GM23248 (cell line): ENCODE data around the gene VWA5B1. TPM values are rescaled to one million over a fixed set of nuclear protein-coding genes. Genes with fewer than 3 reads are reported as not detected.
A peak's percentile ranks its signal among the peaks of the same experiment; 100 is the strongest.

Experiments
- DNase-seq: peaks from one replicate; pipeline ENCODE4 v3.0.0-alpha.2; 2015
- H2AFZ ChIP-seq: fragments of 200-600 bp; sonication (generic); 2 replicates; pipeline ENCODE4 v1.6.1; 2016; ENCODE audit warnings: antibody characterized with exemption
- H3F3A ChIP-seq: fragments of 200-600 bp; sonication (generic); 2 replicates; pipeline ENCODE4 v1.6.1; 2016; ENCODE audit warnings: mild to moderate bottlenecking, antibody characterized with exemption, mixed run types; ENCODE audit not compliant: insufficient read depth
- H3K27ac ChIP-seq: fragments of 200-600 bp; sonication (generic); 2 replicates; pipeline ENCODE4 v1.5.1; 2016; ENCODE audit warnings: mild to moderate bottlenecking
- H3K27me3 ChIP-seq: fragments of 200-600 bp; sonication (generic); replicated peaks from 2 replicates; pipeline ENCODE4 v1.6.1; 2016; ENCODE audit warnings: mild to moderate bottlenecking; ENCODE audit not compliant: insufficient read depth
- H3K36me3 ChIP-seq: fragments of 200-600 bp; sonication (generic); 2 replicates; pipeline ENCODE4 v1.6.1; 2016; ENCODE audit warnings: low read depth, mild to moderate bottlenecking
- H3K4me1 ChIP-seq: fragments of 200-600 bp; sonication (generic); 2 replicates; pipeline ENCODE4 v1.6.1; 2016; ENCODE audit warnings: mild to moderate bottlenecking; ENCODE audit not compliant: insufficient read depth
- H3K4me2 ChIP-seq: fragments of 200-600 bp; sonication (generic); one replicate; pipeline ENCODE4 v1.6.1; 2016; ENCODE audit warnings: mild to moderate bottlenecking; ENCODE audit not compliant: unreplicated experiment
- H3K4me3 ChIP-seq: fragments of 200-600 bp; sonication (generic); 2 replicates; pipeline ENCODE4 v1.5.1; 2016; ENCODE audit warnings: mild to moderate bottlenecking
- H3K79me2 ChIP-seq: fragments of 200-600 bp; sonication (generic); 2 replicates; pipeline ENCODE4 v1.6.1; 2016; ENCODE audit warnings: mild to moderate bottlenecking; ENCODE audit not compliant: insufficient read depth
- H3K9ac ChIP-seq: fragments of 200-600 bp; sonication (generic); 2 replicates; pipeline ENCODE4 v1.6.1; 2016; ENCODE audit warnings: mild to moderate bottlenecking
- H3K9me2 ChIP-seq: fragments of 200-600 bp; sonication (generic); 2 replicates; pipeline ENCODE4 v1.6.1; 2016; ENCODE audit warnings: mixed run types, mild to moderate bottlenecking, moderate library complexity; ENCODE audit not compliant: insufficient read depth
- H3K9me3 ChIP-seq: fragments of 200-600 bp; sonication (generic); one replicate; pipeline ENCODE4 v1.6.1; 2017; ENCODE audit warnings: low read depth
- H4K20me1 ChIP-seq: fragments of 200-600 bp; sonication (generic); 2 replicates; pipeline ENCODE4 v1.6.0; 2016; ENCODE audit not compliant: insufficient read depth
- EZH2 ChIP-seq: fragments of 200-600 bp; sonication (generic); IDR thresholded peaks from 2 replicates; pipeline ENCODE4 v1.6.1; 2018; ENCODE audit warnings: antibody characterized with exemption, mild to moderate bottlenecking; ENCODE audit not compliant: insufficient read depth, poor library complexity, severe bottlenecking
- EZH2phosphoT487 ChIP-seq: fragments of 200-600 bp; sonication (generic); IDR thresholded peaks from 2 replicates; pipeline ENCODE4 v1.6.1; 2018; ENCODE audit warnings: antibody characterized with exemption, moderate library complexity, mild to moderate bottlenecking, low read depth; ENCODE audit not compliant: insufficient read depth
- WGBS, 2 experiments: methylation state at CpG; one replicate each; pipeline ENCODE4 v1.1.6; 2015 to 2017; ENCODE audit warnings: low lambda C conversion rate in 2 of 2, low coverage in 1 of 2; ENCODE audit errors: missing lambda C conversion rate in 2 of 2; 5-methylcytosine and 5-hydroxymethylcytosine counted together
- in situ Hi-C: fragments of 300-500 bp; cut with MboI; formaldehyde crosslinking; loops from 2 replicates; pipeline ENCODE4 v1.15.0; 2020
- polyA plus RNA-seq: library from polyadenylated mRNA; unstranded; fragments of >200 nt; fragmentation: Nextera tagmentation; extraction: Ambion mirVana; gene quantifications from 2 replicates; pipeline ENCODE4 v1.2.1, GENCODE V29; 2016
- total RNA-seq: library from RNA; depleted of rRNA; stranded (reverse); fragments of >200 nt; shearing (Covaris generic); gene quantifications from 2 replicates; pipeline ENCODE4 v1.2.3, GENCODE V29; 2014

VWA5B1 gene
- total and polyA plus RNA-seq, 2 experiments from 2014 or later, result not detected

DNA sequence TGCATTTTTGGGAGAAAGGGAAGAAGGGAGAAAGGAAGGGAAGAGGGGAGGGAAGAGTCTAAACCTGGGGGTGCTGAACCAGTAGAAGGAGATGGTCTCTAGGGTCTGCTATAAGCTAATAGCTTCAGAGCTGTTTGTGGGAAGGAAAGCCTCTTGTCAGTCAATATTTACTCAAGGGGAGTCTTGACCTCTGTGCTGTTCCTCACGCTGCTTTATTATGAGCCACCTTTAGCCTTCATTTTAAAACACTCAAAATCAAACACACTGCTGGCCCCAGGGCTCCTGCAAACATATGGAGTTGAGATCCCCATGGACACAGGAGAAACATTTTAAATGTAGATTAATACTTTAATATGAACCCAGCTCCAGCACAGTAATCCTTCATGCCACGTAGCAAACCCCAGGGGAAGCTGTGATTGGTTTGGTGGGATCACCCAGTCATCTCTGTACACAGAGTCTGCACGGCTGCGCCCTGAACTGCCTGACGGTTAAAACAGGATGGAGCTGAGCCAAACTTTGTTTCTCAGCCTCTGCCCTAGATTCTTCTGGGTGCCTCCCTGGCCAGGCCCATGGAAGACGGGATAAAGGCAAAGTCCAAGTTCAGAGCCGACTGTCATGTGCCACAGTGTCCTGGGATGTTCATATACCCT lies 40.2 kb upstream of the VWA5B1 start:
- no peaks in the 10 kb centered on the region for H3F3A ChIP-seq
- no peaks in the 10 kb centered on the region for H4K20me1 ChIP-seq
- in situ Hi-C loops, result no loop called here
- no peak overlapping the region for H3K4me2 ChIP-seq
- H3K9me2 ChIP-seq, result no peaks in the 10 kb centered on the region
- H3K9ac ChIP-seq, result no peak overlapping the region
- no peak for TF ChIP-seq EZH2phosphoT487
- no peak for TF ChIP-seq EZH2
- DNase-seq, result peak; percentile 65
- WGBS, 2 experiments, result 20 to 28% methylated on average over 7 of the region's 7 CpGs
- H3K36me3 ChIP-seq, result no peaks in the 10 kb centered on the region
- no peaks in the 10 kb centered on the region for H3K79me2 ChIP-seq
- H3K27me3 ChIP-seq, result 0 out of 2 replicates have a peak, but pooled peaks cover 11% of the 10 kb centered on the region
- H3K4me1 ChIP-seq, result no peaks in the 10 kb centered on the region
- no peaks in the 10 kb centered on the region for H3K9me3 ChIP-seq
- no peak overlapping the region for H2AFZ ChIP-seq
- H3K4me3 ChIP-seq, result no peak overlapping the region
- no peak overlapping the region for H3K27ac ChIP-seq

- Histone ChIP-seq H3F3A (no peaks in the 10 kb centered on the region), H3K4me1 (no peaks in the 10 kb centered on the region), H3K27ac (no peak overlapping the region), H3K4me2 (no peak overlapping the region), H2AFZ (no peak overlapping the region), H3K9ac (no peak overlapping the region), H3K4me3 (no peak overlapping the region), H3K9me2 (no peaks in the 10 kb centered on the region), H3K27me3 (peaks cover 16% of the 10 kb centered on the region; the same call in 1 of the 2 replicates), H3K36me3 (no peaks in the 10 kb centered on the region), H4K20me1 (no peaks in the 10 kb centered on the region), H3K79me2 (no peaks in the 10 kb centered on the region), H3K9me3 (no peaks in the 10 kb centered on the region)
- 81 to 92% methylated on average over 1 of the region's 1 CpG for WGBS, 2 experiments
- DNase-seq, result no peak
- TF ChIP-seq EZH2 (no peak), EZH2phosphoT487 (no peak)
- in situ Hi-C loops, result no loop called here
Observed at GRCh38 chr1:20252587-20252986, 38.1 kb upstream of the VWA5B1 start.

DNA sequence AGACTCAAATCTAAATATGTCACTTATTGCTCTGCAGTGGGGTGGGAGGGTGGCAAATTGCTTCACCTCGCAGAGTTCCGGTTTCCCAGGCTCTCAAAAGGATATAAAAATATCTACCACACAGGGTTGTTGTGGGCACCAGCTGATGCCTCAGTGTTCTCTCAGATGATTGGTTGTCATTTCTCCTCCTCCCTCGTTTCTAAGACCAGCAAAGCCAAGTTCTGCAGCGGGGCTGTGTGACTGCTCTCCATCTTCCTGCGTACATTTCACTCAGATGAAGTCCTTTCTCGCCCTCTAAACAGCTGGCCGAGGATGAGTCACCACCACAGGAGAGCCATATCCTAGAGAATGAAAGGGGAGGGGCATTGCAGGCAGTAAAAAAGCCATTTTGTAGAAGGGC lies 35.0 kb upstream of the VWA5B1 start:
- peaks cover 24% of the 10 kb centered on the region for H3K27me3 ChIP-seq
- no peaks in the 10 kb centered on the region for H3K36me3 ChIP-seq
- no peak overlapping the region for H2AFZ ChIP-seq
- H3K9ac ChIP-seq, result no peak overlapping the region
- no peaks in the 10 kb centered on the region for H3K4me1 ChIP-seq
- peak; percentile 45 for DNase-seq
- WGBS, 2 experiments, result 58% methylated on average over 7 of the region's 7 CpGs
- no peaks in the 10 kb centered on the region for H3K79me2 ChIP-seq
- no peak overlapping the region for H3K27ac ChIP-seq
- no peak overlapping the region for H3K4me3 ChIP-seq
- in situ Hi-C loops, result no loop called here
- no peaks in the 10 kb centered on the region for H3K9me3 ChIP-seq
- H3F3A ChIP-seq, result no peaks in the 10 kb centered on the region
- H3K9me2 ChIP-seq, result no peaks in the 10 kb centered on the region
- H4K20me1 ChIP-seq, result no peaks in the 10 kb centered on the region
- no peak overlapping the region for H3K4me2 ChIP-seq
- TF ChIP-seq EZH2phosphoT487 (no peak), EZH2 (no peak)

GRCh38 chr1:20259646-20260045 lies 31.0 kb upstream of the VWA5B1 start:
- no peak overlapping the region for H3K4me2 ChIP-seq
- 22 to 33% methylated on average over 3 of the region's 3 CpGs for WGBS, 2 experiments

More at GRCh38 chr1:20259646-20260045, 31.0 kb upstream of the VWA5B1 start:
- H3K4me1 ChIP-seq, result 0 out of 2 replicates have a peak, but pooled peaks cover 4% of the 10 kb centered on the region
- TF ChIP-seq EZH2phosphoT487 (no peak), EZH2 (no peak)
- no peak overlapping the region for H3K27ac ChIP-seq
- H3K27me3 ChIP-seq, result peaks cover 19% of the 10 kb centered on the region
- H3K9me3 ChIP-seq, result no peaks in the 10 kb centered on the region
- H3K4me3 ChIP-seq, result no peak overlapping the region
- no peaks in the 10 kb centered on the region for H3F3A ChIP-seq
- H3K79me2 ChIP-seq, result no peaks in the 10 kb centered on the region
- in situ Hi-C loops, result no loop called here
- H3K36me3 ChIP-seq, result no peaks in the 10 kb centered on the region
- no peak for DNase-seq
- no peaks in the 10 kb centered on the region for H4K20me1 ChIP-seq
- H2AFZ ChIP-seq, result no peak overlapping the region
- no peaks in the 10 kb centered on the region for H3K9me2 ChIP-seq
- H3K9ac ChIP-seq, result no peak overlapping the region
